Osteoblast (primary cell): Measurements from ENCODE around the gene C2orf68. TPM values are rescaled to one million over a fixed set of nuclear protein-coding genes. Genes with fewer than 3 reads are reported as not detected.

Experiments used
- DNase-seq: peaks from one replicate; pipeline ENCODE4 v3.0.0; 2011; ENCODE audit warnings: low spot score, mixed read lengths; ENCODE audit not compliant: insufficient read length; ENCODE audit errors: missing footprints
- H2AFZ ChIP-seq: 2 replicates; pipeline ENCODE4 v1.6.0; 2011; ENCODE audit warnings: mild to moderate bottlenecking, low read length
- H3K27ac ChIP-seq: 2 replicates; pipeline ENCODE4 v1.5.1; 2011; ENCODE audit warnings: mild to moderate bottlenecking, low read depth, low read length, moderate library complexity
- H3K27me3 ChIP-seq: 2 replicates; pipeline ENCODE4 v1.6.0; 2012; ENCODE audit warnings: mild to moderate bottlenecking, control low read depth, inconsistent platforms, low read length, moderate library complexity; ENCODE audit not compliant: insufficient read depth
- H3K36me3 ChIP-seq: 2 replicates; pipeline ENCODE4 v1.5.1; 2011; ENCODE audit warnings: mild to moderate bottlenecking, low read length, control low read depth, moderate library complexity; ENCODE audit not compliant: insufficient read depth
- H3K4me1 ChIP-seq: 2 replicates; pipeline ENCODE4 v1.5.1; 2011; ENCODE audit warnings: mild to moderate bottlenecking, low read length, control low read depth, moderate library complexity; ENCODE audit not compliant: insufficient read depth
- H3K4me2 ChIP-seq: 2 replicates; pipeline ENCODE4 v1.6.0; 2011; ENCODE audit warnings: mild to moderate bottlenecking, low read length; ENCODE audit not compliant: insufficient read depth
- H3K4me3 ChIP-seq: fragments of 200-600 bp; sonication (generic); 3 replicates; pipeline ENCODE4 v1.5.1; 2012; ENCODE audit warnings: mild to moderate bottlenecking, low read length, inconsistent platforms; ENCODE audit not compliant: insufficient read depth
- H3K79me2 ChIP-seq: 2 replicates; pipeline ENCODE4 v1.6.0; 2012; ENCODE audit warnings: mild to moderate bottlenecking, low read length, control low read depth, inconsistent platforms; ENCODE audit not compliant: insufficient read depth
- H3K9me3 ChIP-seq: 2 replicates; pipeline ENCODE4 v1.5.1; 2011; ENCODE audit warnings: low read depth, low read length, control low read depth
- H4K20me1 ChIP-seq: 2 replicates; pipeline ENCODE4 v1.6.0; 2012; ENCODE audit warnings: mild to moderate bottlenecking, low read length, control low read depth; ENCODE audit not compliant: insufficient read depth
- total RNA-seq: library from RNA; depleted of rRNA; stranded (reverse); fragments of >200 nt; gene quantifications from 2 replicates; pipeline ENCODE4 v1.2.3, GENCODE V29; 2012
- TF ChIP-seq, protein P1 (sequence below): IDR thresholded peaks from 2 replicates; pipeline ENCODE4 v1.5.1; 2011; ENCODE audit warnings: mild to moderate bottlenecking, low read depth, low read length, moderate library complexity; ENCODE audit errors: extremely low read depth

Gene C2orf68
- total RNA-seq, 1 donor: 23.9 TPM

DNA sequence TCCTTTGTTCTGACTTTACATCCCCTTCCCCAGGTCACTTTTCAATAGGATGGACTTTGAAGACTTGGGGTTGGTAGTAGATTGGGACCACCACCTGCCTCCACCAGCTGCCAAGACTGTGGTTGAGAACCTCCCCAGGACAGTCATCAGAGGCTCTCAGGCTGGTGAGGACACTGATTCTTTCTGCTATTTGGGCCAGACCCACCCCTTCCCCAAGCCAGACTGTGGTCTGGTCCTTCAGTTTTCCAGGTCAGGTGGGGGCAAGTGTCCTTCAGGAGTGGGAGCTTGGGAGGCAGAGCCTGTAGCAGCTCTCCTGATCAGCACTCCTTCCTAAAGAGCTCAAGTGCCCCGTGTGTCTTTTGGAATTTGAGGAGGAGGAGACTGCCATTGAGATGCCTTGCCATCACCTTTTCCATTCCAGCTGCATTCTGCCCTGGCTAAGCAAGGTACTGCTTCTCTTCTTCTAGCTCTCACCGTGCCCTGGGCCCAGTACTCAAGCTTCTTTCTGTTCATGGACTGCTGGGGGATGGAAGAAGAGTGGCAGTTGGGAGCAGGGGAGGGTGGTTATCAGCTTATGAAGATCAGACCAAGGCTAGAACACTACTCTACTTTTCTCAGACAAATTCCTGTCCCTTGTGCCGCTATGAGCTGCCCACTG lies 15.3 kb downstream of the C2orf68 start:
- no peak overlapping the region for H2AFZ ChIP-seq
- H3K79me2 ChIP-seq: peaks cover 55% of the 10 kb centered on the region
- H3K27ac ChIP-seq: peak overlapping the region; percentile 78
- peaks cover 29% of the 10 kb centered on the region for H3K4me1 ChIP-seq
- peak; percentile 84 for DNase-seq
- H3K27me3 ChIP-seq: no peaks in the 10 kb centered on the region
- TF ChIP-seq, protein P1, sequence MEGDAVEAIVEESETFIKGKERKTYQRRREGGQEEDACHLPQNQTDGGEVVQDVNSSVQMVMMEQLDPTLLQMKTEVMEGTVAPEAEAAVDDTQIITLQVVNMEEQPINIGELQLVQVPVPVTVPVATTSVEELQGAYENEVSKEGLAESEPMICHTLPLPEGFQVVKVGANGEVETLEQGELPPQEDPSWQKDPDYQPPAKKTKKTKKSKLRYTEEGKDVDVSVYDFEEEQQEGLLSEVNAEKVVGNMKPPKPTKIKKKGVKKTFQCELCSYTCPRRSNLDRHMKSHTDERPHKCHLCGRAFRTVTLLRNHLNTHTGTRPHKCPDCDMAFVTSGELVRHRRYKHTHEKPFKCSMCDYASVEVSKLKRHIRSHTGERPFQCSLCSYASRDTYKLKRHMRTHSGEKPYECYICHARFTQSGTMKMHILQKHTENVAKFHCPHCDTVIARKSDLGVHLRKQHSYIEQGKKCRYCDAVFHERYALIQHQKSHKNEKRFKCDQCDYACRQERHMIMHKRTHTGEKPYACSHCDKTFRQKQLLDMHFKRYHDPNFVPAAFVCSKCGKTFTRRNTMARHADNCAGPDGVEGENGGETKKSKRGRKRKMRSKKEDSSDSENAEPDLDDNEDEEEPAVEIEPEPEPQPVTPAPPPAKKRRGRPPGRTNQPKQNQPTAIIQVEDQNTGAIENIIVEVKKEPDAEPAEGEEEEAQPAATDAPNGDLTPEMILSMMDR: no peak
- H4K20me1 ChIP-seq: peaks cover 14% of the 10 kb centered on the region
- peak overlapping the region; percentile 82 for H3K4me3 ChIP-seq
- H3K4me2 ChIP-seq: peak overlapping the region; percentile 95
- H3K9me3 ChIP-seq: no peaks in the 10 kb centered on the region
- H3K36me3 ChIP-seq: peaks cover 29% of the 10 kb centered on the region

DNA sequence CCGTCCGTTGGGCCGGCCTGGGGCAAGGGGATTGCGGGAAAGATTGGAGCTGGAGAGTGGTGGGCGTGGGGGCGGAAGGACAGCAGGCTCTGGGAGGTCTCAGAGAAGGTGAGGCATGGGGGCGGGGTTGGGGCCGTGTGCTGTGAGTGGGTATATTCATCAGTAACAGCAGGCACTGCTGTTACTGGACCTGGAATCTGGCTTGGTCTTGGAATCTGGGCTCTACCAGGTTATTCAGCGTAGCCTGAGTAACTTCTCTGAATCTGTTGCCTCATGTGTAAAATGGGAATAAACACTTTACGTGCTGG lies 15.9 kb downstream of the C2orf68 start:
- H3K79me2 ChIP-seq: peaks cover 53% of the 10 kb centered on the region
- peaks cover 29% of the 10 kb centered on the region for H3K4me1 ChIP-seq
- H3K4me2 ChIP-seq: peak overlapping the region; percentile 95
- peak overlapping the region; percentile 78 for H3K27ac ChIP-seq
- H2AFZ ChIP-seq: peak overlapping the region; percentile 79
- H4K20me1 ChIP-seq: peaks cover 12% of the 10 kb centered on the region
- TF ChIP-seq, protein P1: no peak
- peaks cover 29% of the 10 kb centered on the region for H3K36me3 ChIP-seq
- no peaks in the 10 kb centered on the region for H3K27me3 ChIP-seq
- H3K4me3 ChIP-seq: peak overlapping the region; percentile 82
- DNase-seq: peak; percentile 95
- no peaks in the 10 kb centered on the region for H3K9me3 ChIP-seq

DNA sequence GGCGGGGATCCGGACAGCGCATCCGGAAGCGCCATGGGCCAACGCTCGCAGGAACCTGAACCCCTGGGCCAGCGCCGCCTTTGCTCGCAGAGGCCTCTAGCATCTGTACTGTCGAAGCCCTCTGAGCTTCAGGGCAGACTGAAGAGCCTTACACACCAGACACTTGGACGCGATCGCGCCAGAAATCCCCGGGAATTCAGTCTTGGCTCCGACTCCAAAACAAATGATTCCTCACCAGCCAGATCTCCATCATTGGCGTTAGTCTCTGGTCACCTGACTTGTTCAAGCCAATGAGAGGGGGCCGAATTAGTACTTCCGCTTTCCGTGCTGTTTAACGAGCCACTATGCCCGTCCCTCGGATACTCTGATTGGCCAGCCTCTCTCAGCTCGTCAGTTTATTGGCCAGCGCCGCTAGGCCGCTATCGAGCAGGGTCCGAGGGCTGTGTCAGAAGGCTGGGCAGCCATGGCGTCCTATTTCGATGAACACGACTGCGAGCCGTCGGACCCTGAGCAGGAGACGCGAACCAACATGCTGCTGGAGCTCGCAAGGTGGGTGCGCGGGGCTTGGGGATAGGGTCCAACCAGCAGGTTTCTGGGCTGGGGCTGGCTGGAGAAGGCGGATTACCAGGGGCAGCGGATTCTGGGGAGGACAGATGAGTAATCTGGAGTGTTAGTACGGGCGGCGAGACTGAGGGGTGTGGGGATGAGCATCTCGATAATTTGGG lies 16.4 kb downstream of the C2orf68 start, which contains the start of gene RNF181:
Gene RNF181, plus strand, starts transcription at position 445 of the 725 bp plus-strand sequence. Its CDS starts 19 bp downstream, at position 464.
- Histone ChIP-seq H3K4me1 (peaks cover 34% of the 10 kb centered on the region), H4K20me1 (peaks cover 12% of the 10 kb centered on the region), H2AFZ (peak within 1 kb of the TSS; percentile 79), H3K79me2 (peaks cover 53% of the 10 kb centered on the region), H3K27ac (peak within 1 kb of the TSS; percentile 78), H3K36me3 (peaks cover 29% of the 10 kb centered on the region), H3K4me2 (peak within 1 kb of the TSS; percentile 95), H3K4me3 (peak within 1 kb of the TSS; percentile 82), H3K9me3 (no peaks in the 10 kb centered on the region), H3K27me3 (no peaks in the 10 kb centered on the region)
- TF ChIP-seq, protein P1: no peak
- DNase-seq: peak; percentile 99

DNA sequence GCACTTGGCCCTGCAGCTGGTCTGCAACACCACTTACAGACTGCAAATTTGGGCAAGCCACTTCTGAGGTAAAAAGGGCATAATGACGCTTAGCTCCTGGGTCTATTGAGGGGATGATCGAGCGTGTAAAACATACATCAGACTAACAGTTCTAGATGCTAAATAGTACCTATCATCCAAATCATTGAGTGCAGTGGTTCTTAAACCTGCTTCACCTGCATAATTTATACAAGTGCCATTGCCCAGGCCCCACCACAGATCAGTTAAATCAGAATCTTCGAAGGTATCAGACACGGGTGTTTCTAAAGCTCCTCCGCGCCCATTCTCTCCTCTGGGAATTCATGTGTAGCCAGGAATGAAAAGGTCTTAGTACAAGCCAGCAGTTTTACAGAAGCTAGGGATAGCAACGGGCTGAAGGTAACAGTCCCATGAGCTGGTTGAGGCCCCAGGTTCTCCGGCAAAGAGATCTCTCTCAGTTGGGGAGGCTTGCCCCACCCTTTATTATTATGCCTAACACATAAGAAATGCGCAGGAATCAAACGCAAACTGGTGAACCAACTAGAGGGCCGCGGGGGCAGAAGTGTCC lies 17.1 kb downstream of the C2orf68 start:
- Histone ChIP-seq H3K4me2 (peak overlapping the region; percentile 95), H2AFZ (peak overlapping the region; percentile 79), H3K79me2 (peaks cover 53% of the 10 kb centered on the region), H3K27me3 (no peaks in the 10 kb centered on the region), H3K9me3 (no peaks in the 10 kb centered on the region), H3K4me1 (peaks cover 40% of the 10 kb centered on the region), H3K4me3 (peak overlapping the region; percentile 82), H4K20me1 (peaks cover 16% of the 10 kb centered on the region), H3K27ac (peak overlapping the region; percentile 78), H3K36me3 (peaks cover 29% of the 10 kb centered on the region)
- no peak for DNase-seq
- TF ChIP-seq, protein P1: no peak
